Stimulated activated CD8-positive, alpha-beta memory T cell treated with anti-CD3 and anti-CD28 coated beads, Interleukin-4, amount 100 ng/mL, for 48 hours (primary cell): ENCODE data around the gene ATP10B.
"Not testable (repeated sequence)": the region's sequence is repeated elsewhere in the genome, so short reads cannot be mapped to it uniquely, and the experiment has no call there.

Experiments
- DNase-seq: peaks from one replicate; pipeline ENCODE4 v3.0.0-alpha.2; 2020

The ATP10B gene, protein sequence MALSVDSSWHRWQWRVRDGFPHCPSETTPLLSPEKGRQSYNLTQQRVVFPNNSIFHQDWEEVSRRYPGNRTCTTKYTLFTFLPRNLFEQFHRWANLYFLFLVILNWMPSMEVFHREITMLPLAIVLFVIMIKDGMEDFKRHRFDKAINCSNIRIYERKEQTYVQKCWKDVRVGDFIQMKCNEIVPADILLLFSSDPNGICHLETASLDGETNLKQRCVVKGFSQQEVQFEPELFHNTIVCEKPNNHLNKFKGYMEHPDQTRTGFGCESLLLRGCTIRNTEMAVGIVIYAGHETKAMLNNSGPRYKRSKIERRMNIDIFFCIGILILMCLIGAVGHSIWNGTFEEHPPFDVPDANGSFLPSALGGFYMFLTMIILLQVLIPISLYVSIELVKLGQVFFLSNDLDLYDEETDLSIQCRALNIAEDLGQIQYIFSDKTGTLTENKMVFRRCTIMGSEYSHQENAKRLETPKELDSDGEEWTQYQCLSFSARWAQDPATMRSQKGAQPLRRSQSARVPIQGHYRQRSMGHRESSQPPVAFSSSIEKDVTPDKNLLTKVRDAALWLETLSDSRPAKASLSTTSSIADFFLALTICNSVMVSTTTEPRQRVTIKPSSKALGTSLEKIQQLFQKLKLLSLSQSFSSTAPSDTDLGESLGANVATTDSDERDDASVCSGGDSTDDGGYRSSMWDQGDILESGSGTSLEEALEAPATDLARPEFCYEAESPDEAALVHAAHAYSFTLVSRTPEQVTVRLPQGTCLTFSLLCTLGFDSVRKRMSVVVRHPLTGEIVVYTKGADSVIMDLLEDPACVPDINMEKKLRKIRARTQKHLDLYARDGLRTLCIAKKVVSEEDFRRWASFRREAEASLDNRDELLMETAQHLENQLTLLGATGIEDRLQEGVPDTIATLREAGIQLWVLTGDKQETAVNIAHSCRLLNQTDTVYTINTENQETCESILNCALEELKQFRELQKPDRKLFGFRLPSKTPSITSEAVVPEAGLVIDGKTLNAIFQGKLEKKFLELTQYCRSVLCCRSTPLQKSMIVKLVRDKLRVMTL (N-terminal part only)

GRCh38 chr5:160852049-160852448 is at the start of gene ATP10B:
TSS of gene ATP10B (minus strand) at chr5:160852211. CDS start at chr5:160688074, 164,137 bp downstream.
- DNase-seq, result no peak

DNA sequence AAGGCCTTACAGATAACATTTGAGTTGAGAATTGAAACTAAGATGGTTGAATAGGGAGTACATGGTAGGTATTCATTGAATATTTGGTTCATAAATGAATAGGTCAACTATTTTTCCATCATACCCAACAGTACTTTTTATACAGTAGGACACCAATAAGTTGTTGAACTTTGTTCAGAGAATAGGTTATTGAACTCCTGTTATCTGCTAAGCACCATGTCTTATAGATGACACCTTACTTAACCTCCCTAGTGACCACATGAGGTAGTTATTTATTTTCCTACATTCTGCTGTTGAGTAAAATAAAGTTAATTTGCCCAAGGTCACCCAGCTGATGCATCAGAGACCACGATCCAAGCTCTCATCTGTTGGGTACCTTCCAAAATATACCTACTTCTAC is 49.6 kb upstream of the ATP10B start:
- no peak for DNase-seq

DNA sequence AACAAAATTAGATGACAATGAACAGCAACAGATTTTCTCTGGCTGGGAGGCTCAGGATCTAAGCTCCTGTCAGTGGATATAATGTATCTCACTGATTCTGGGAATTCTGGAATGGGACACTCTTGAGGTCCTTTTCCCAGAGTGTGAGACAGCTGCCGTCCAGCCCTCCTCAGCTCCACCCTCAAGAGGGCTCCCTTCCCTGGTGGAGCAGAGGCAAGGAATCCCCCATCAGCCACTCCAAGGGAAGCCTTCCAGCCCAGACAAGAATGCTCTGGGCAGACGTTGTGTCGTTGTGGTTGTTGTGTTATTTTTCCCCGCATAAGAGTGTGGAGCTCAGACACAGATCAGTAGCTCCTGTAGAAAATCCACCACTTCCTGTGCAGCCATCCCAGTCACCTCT is 47.7 kb upstream of the ATP10B start:
- no peak for DNase-seq

DNA sequence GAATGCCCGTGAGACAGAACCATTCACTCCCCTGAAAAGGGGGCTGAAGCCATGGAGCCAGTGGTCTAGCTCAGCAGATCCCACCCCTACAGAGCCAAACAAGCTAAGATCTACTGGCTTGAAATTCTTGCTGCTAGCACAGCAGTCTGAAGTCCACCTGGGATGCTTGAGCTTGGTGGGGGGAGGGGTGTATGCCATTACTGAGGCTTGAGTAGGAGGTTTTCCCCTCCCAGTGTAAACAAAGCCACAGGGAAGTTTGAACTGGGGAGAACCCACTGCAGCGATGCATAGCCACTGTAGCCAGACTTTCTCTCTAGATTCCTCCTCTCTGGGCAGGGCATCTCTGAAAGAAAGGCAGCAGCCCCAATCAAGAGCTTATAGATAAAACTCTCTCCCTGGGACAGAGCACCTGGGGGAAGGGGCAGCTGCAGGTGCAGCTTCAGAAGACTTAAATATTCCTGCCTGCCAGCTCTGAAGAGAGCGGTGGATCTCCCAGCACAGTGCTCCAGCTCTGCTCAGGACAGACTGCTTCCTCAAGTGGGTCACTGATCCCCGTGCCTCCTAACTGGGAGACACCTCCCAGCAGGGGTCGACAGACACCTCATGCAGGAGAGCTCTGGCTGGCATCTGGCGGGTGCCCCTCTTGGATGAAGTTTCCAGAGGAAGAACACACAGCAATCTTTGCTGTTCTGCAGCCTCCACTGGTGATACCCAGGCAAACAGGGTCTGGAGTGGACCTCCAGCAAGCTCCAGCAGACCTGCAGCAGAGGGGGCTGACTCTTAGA is 41.4 kb upstream of the ATP10B start:
- DNase-seq, result not testable (repeated sequence)

DNA sequence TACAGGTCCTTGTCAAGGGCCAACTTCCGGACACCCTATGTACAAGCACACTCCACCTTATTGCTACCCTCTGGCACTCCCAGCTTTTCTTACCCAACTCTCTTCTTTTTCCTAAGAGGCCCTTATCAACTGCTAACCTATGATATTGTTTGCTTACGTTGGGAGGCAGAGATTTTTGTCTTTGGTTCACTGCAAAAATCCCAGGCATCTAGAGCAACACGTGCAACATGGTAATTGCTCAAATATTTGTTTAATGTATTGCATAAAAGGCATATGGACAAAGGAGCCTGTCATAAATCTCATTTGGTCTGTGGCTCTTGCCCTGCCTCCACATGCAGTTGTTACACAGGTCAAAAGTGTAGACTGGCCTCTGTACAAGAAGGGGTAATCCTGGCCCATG is 35.8 kb upstream of the ATP10B start:
- no peak for DNase-seq

GRCh38 chr5:160873560-160874200 is 21.7 kb upstream of the ATP10B start:
- DNase-seq, result not testable (repeated sequence)

DNA sequence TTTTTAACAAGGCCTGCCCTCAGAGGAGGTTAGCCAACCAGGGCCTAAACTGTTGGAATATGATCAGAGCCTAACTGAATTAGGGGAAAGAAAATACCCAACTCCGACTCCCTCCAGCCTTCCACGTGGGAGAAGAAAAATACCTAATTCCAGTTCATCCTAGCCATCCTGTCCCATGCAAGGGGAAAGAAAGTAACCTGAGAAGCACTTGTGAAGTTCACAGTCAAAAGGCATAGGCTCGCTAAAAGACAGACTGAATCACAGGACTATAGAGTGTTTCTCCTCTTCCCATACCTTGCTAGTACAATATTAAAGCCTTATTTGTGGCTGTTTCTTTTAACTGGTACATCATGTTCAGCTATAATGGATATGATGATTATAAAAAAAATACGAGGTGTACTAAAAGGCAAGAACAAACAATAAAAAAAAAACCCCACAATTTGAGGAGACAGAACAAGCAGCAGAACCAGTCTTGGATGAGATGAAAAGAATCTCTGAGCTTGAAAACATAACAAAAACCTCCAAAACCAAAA is 18.0 kb upstream of the ATP10B start:
- no peak for DNase-seq

- DNase-seq, result no peak
Measured at GRCh38 chr5:160867976-160868375, 16.0 kb upstream of the ATP10B start.

GRCh38 chr5:160851451-160851850 is 560 bp downstream of the ATP10B start:
- DNase-seq, result no peak

DNA sequence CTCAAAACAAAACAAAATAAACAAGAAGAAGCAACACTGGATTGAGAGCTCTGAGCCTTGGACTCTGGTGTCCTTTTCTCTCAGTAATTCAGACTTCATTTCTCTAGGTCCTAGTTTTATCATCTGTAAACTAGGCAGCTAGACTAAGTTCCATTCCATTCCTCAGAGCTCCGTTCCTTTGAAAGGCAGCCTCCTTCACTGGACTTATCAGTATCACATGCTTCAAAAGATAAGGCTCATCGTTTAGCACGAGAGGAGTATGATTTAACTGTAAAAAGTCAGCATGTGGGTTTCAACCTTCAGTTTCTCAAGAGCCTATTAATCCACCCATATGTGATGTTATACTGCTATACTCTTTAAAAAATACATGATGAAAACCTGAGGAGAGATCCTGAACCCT is 1.6 kb downstream of the ATP10B start:
- no peak for DNase-seq

DNA sequence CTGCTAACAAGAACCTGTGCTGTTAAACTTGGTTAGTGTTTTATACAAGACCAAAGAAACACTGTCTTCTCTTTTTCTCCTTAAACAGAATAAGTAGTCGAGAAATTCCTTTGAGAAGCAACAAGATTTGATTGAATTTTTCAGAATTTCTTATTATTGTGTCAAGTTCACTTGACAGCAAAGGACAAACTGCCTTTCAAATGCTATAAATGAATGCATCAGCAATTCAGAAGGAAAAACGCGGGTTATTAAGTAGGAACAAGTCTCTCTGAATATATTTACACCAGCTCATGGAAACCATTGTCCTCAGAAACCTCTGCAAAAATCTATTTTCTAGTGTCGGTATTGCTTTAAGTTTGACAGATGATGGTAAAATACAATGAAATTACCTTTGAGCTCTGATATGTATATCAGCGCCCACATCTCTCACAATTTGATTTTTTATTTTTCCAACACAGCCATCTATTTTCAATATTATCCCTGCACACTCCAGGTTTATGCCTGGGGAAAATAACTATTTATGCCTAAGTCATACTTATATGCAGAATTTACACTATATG is 4.4 kb downstream of the ATP10B start:
- DNase-seq, result no peak

DNA sequence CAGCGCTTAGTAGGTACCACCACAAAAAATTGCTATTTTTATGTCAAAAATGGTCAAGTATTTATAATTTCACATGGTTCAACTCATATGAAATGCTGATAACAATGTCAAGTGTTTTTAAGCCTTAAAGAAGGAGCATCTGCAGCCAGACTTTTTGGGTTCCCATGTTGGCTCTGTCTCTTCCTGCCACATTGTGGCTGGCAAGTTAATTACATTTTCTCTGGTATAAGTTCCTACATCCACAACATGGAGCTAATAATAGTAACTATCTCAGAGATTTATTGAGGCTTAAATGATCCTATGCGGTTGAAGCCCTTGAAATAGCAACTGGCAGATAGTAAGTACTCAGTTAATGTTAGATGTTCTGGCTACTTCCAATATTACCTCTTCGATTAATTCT is 5.4 kb downstream of the ATP10B start:
- no peak for DNase-seq

- no peak for DNase-seq
Measured at GRCh38 chr5:160844177-160844576, 7.8 kb downstream of the ATP10B start.

- DNase-seq, result no peak
Measured at GRCh38 chr5:160843240-160843639, 8.8 kb downstream of the ATP10B start.

- no peak for DNase-seq
Measured at GRCh38 chr5:160837749-160838593, 14.0 kb downstream of the ATP10B start.

DNA sequence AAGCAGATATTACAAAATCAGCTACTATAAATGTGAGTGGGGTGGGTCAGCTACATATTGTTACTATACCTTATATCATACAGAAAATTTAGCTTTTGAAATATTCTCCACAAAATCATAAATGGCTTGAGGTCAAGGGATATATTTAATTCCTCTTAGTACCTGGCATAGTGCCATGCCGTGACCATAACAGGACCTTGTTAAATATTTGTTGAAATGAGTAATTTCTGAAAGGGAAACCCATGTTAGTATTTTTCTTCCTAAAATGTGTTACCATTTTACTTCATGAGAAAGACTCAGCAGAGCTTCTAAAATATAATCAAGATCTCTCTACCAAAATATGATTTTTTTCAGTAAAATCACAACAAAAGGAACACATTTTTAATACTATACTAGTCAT is 14.8 kb downstream of the ATP10B start:
- DNase-seq, result no peak

DNA sequence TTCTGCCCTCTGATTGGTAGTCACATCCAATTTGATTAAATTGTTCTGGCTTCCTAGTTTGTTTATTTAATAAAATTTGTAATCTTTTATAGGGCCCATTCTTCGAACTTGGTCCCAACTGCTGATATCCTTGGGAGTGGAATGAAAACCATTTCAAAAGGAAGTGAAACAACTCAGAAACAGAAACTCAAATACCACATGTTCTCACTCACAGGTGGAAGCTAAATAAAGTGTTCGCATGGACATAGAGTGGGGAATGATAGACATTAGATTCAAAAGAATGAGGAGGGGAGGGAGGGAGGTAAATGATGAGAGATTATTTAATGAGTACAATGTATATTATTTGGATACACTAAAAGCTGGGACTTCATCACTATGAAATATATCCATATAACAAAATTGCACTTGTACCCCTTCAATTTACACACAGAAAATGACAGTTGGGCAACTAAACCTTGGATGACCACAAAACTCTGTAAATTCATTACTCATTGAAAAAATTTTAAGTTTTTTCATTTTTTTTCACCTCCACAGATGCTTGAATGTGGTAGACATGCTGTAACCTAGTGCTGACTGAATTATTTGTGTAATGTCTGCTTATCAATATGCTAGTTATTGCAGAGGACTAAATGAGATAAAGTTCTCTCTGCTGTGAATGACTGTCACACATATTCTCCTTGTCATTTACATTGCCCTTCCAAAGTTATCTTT is 16.0 kb downstream of the ATP10B start:
- no peak for DNase-seq

- no peak for DNase-seq
Measured at GRCh38 chr5:160835376-160835775, 16.6 kb downstream of the ATP10B start.

DNA sequence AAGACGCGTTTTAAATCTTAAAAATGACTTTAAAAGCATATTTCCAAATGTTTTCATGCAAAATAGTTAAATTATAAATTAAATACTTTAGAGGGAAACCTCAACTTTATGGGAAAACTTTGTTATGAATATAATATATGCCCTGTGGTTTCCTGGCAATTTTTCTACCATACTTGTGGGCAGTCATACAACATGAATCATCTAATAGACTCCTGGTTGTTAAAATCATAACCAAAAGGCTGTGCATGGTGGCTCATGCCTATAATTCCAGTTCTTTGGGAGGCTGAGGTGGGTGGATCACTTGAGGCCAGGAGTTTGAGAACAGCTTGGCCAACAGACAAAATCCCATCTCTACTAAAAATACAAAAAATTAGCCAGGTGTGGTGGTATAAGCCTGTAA is 18.2 kb downstream of the ATP10B start:
- DNase-seq, result no peak

GRCh38 chr5:160831801-160832200 is 20.2 kb downstream of the ATP10B start:
- DNase-seq, result no peak
